Measurements from ENCODE around the gene ASPSCR1. TPM values are rescaled to one million over a fixed set of nuclear protein-coding genes. Genes with fewer than 3 reads are reported as not detected.

Gene ASPSCR1
- total RNA-seq, 1 donor from 2014 or later = 13.1 TPM

GRCh38 chr17:82049106-82049505 lies 71.7 kb downstream of the ASPSCR1 start:
- Histone ChIP-seq H3K4me1 (peaks cover 7% of the 10 kb centered on the region), H3F3A (ENCODE audit: low read depth) (peaks cover 6% of the 10 kb centered on the region), H3K4me3 (no peak overlapping the region), H3K9me3 (ENCODE audit: low read depth) (no peaks in the 10 kb centered on the region), H4K20me1 (ENCODE audit: low read depth) (peaks cover 10% of the 10 kb centered on the region), H3K27ac (no peak overlapping the region), H3K4me2 (no peak overlapping the region), H3K79me2 (ENCODE audit: low read depth) (peaks cover 14% of the 10 kb centered on the region), H2AFZ (replicated peaks) (no peak overlapping the region), H3K36me3 (no peaks in the 10 kb centered on the region), H3K27me3 (no peaks in the 10 kb centered on the region), H3K9ac (no peak overlapping the region)
- Mint-ChIP-seq H3K9me3 (no peaks in the 10 kb centered on the region), H3K4me3 (peak overlapping the region; percentile 65), H3K36me3 (peaks cover 6% of the 10 kb centered on the region), H3K27me3 (ENCODE audit: insufficient read depth, low read depth) (peaks cover 4% of the 10 kb centered on the region), H3K4me1 (peaks cover 6% of the 10 kb centered on the region), H3K27ac (no peak overlapping the region)
- no peak for DNase-seq (ENCODE audit: low spot score)
- TF ChIP-seq EZH2 (IDR thresholded peaks at IDR 0.05) = no peak
- TF ChIP-seq CTCF (IDR thresholded peaks at IDR 0.05) = no peak
- TF ChIP-seq EZH2phosphoT487 (IDR thresholded peaks at IDR 0.05) = no peak

GRCh38 chr17:82049521-82049971 lies 72.1 kb downstream of the ASPSCR1 start:
- Histone ChIP-seq H3K4me1 (peaks cover 7% of the 10 kb centered on the region), H2AFZ (replicated peaks) (no peak overlapping the region), H3F3A (ENCODE audit: low read depth) (peaks cover 6% of the 10 kb centered on the region), H3K4me2 (no peak overlapping the region), H3K36me3 (no peaks in the 10 kb centered on the region), H3K79me2 (ENCODE audit: low read depth) (peaks cover 14% of the 10 kb centered on the region), H4K20me1 (ENCODE audit: low read depth) (peaks cover 10% of the 10 kb centered on the region), H3K4me3 (no peak overlapping the region), H3K9ac (no peak overlapping the region), H3K9me3 (ENCODE audit: low read depth) (no peaks in the 10 kb centered on the region), H3K27ac (no peak overlapping the region), H3K27me3 (no peaks in the 10 kb centered on the region)
- DNase-seq (ENCODE audit: low spot score) = no peak
- Mint-ChIP-seq H3K4me1 (peaks cover 6% of the 10 kb centered on the region), H3K36me3 (peaks cover 6% of the 10 kb centered on the region), H3K9me3 (no peaks in the 10 kb centered on the region), H3K27ac (no peak overlapping the region), H3K27me3 (ENCODE audit: insufficient read depth, low read depth) (peaks cover 4% of the 10 kb centered on the region), H3K4me3 (peak overlapping the region; percentile 90)
- TF ChIP-seq EZH2 (IDR thresholded peaks at IDR 0.05) (no peak), CTCF (IDR thresholded peaks at IDR 0.05) (no peak), EZH2phosphoT487 (IDR thresholded peaks at IDR 0.05) (no peak)

GRCh38 chr17:82050152-82050760 lies 72.8 kb downstream of the ASPSCR1 start:
- no peak for TF ChIP-seq EZH2phosphoT487 (IDR thresholded peaks at IDR 0.05)
- no peak for TF ChIP-seq CTCF (IDR thresholded peaks at IDR 0.05)
- TF ChIP-seq EZH2 (IDR thresholded peaks at IDR 0.05) = no peak
- H3K9me3 ChIP-seq (ENCODE audit: low read depth) = no peaks in the 10 kb centered on the region
- H3K9me3 Mint-ChIP-seq = no peaks in the 10 kb centered on the region
- H3K9ac ChIP-seq = no peak overlapping the region
- H3K27me3 ChIP-seq = no peaks in the 10 kb centered on the region
- H3K27me3 Mint-ChIP-seq (ENCODE audit: insufficient read depth, low read depth) = peaks cover 4% of the 10 kb centered on the region
- peaks cover 10% of the 10 kb centered on the region for H4K20me1 ChIP-seq (ENCODE audit: low read depth)
- H3K4me3 ChIP-seq = no peak overlapping the region
- H3K4me3 Mint-ChIP-seq = peak overlapping the region; percentile 90
- H3K4me2 ChIP-seq = peak overlapping the region; percentile 97
- peaks cover 14% of the 10 kb centered on the region for H3K79me2 ChIP-seq (ENCODE audit: low read depth)
- H3K27ac Mint-ChIP-seq = no peak overlapping the region
- no peak overlapping the region for H3K27ac ChIP-seq
- peaks cover 6% of the 10 kb centered on the region for H3F3A ChIP-seq (ENCODE audit: low read depth)
- peaks cover 6% of the 10 kb centered on the region for H3K4me1 Mint-ChIP-seq
- peaks cover 6% of the 10 kb centered on the region for H3K36me3 Mint-ChIP-seq
- no peak for DNase-seq (ENCODE audit: low spot score)
- H3K4me1 ChIP-seq = peaks cover 7% of the 10 kb centered on the region
- no peaks in the 10 kb centered on the region for H3K36me3 ChIP-seq
- H2AFZ ChIP-seq (replicated peaks) = no peak overlapping the region
